ENCODE data around the gene BTBD9.

The BTBD9 gene

GRCh38 chr6:38221251-38221650 is 418.5 kb downstream of the BTBD9 start:
- no peak for FAIRE-seq
- DNase-seq (ENCODE audit: insufficient read length, low spot score), result no peak
- no peak for TF ChIP-seq CTCF (IDR thresholded peaks at IDR 0.05; ENCODE audit: insufficient read depth, missing control alignments)

GRCh38 chr6:38220069-38220723 is 419.5 kb downstream of the BTBD9 start:
- TF ChIP-seq CTCF (IDR thresholded peaks at IDR 0.05; ENCODE audit: insufficient read depth, missing control alignments), result no peak
- FAIRE-seq (no peak), DNase-seq (ENCODE audit: insufficient read length, low spot score) (no peak)

- DNase-seq (ENCODE audit: insufficient read length, low spot score) (no peak), FAIRE-seq (no peak)
- no peak for TF ChIP-seq CTCF (IDR thresholded peaks at IDR 0.05; ENCODE audit: insufficient read depth, missing control alignments)
Measured at GRCh38 chr6:38218235-38218634, 421.5 kb downstream of the BTBD9 start.

DNA sequence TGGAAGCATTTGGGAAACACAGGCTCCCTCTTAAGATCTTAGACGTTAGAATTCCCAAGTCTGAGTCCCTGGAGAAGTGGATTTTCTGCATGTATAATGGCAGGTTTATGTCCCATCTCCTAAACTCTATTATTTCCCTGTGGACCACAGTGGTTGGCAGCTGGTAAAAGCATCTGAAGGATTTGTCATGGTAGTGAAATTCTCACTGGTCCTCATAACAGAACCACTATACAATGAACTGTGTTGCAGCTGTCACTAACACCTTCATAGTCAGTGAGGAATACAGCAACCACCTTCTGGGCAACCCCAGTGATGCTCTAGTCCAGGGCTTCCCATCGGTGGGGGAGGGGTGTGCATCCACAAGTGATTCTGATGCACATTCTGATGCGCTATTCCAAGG is 423.3 kb downstream of the BTBD9 start:
- DNase-seq (ENCODE audit: insufficient read length, low spot score), result no peak
- TF ChIP-seq CTCF (IDR thresholded peaks at IDR 0.05; ENCODE audit: insufficient read depth, missing control alignments), result no peak
- FAIRE-seq, result no peak

GRCh38 chr6:38215651-38216311 is 423.9 kb downstream of the BTBD9 start:
- FAIRE-seq, result no peak
- DNase-seq (ENCODE audit: insufficient read length, low spot score), result no peak
- no peak for TF ChIP-seq CTCF (IDR thresholded peaks at IDR 0.05; ENCODE audit: insufficient read depth, missing control alignments)

GRCh38 chr6:38215225-38215624 is 424.5 kb downstream of the BTBD9 start:
- TF ChIP-seq CTCF (IDR thresholded peaks at IDR 0.05; ENCODE audit: insufficient read depth, missing control alignments), result no peak
- DNase-seq (ENCODE audit: insufficient read length, low spot score) (no peak), FAIRE-seq (no peak)

GRCh38 chr6:38214159-38214558 is 425.6 kb downstream of the BTBD9 start:
- DNase-seq (ENCODE audit: insufficient read length, low spot score) (no peak), FAIRE-seq (no peak)
- TF ChIP-seq CTCF (IDR thresholded peaks at IDR 0.05; ENCODE audit: insufficient read depth, missing control alignments), result no peak
